ENCODE data around the gene LENG8.

GRCh38 chr19:54485851-54486250, 36.9 kb downstream of the LENG8 start:
- no peak for TF ChIP-seq OSR1 (CRISPR knock-in tag; IDR thresholded peaks at IDR 0.05)
- TF ChIP-seq CREB5 (CRISPR knock-in tag; IDR thresholded peaks at IDR 0.05; ENCODE audit: low read depth), result no peak
- no peak for TF ChIP-seq ZNF8 (CRISPR knock-in tag; IDR thresholded peaks at IDR 0.05)
- no peak for TF ChIP-seq ZNF565 (CRISPR knock-in tag; conservative IDR thresholded peaks at IDR 0.05; ENCODE audit: low read depth)
- TF ChIP-seq BACH2 (CRISPR knock-in tag; IDR thresholded peaks at IDR 0.05; ENCODE audit: borderline replicate concordance), result no peak
- TF ChIP-seq ZFP3 (CRISPR knock-in tag; IDR thresholded peaks at IDR 0.05), result no peak
- TF ChIP-seq RARB (CRISPR knock-in tag; IDR thresholded peaks at IDR 0.05), result no peak
- TF ChIP-seq ARNTL (CRISPR knock-in tag; IDR thresholded peaks at IDR 0.05; ENCODE audit: borderline replicate concordance, low read depth), result no peak
- TF ChIP-seq CSDC2 (CRISPR knock-in tag; IDR thresholded peaks at IDR 0.05), result no peak
- no peak for TF ChIP-seq PATZ1 (CRISPR knock-in tag; IDR thresholded peaks at IDR 0.05; ENCODE audit: borderline replicate concordance)
- TF ChIP-seq ZNF70 (CRISPR knock-in tag; IDR thresholded peaks at IDR 0.05), result no peak
- no peak for TF ChIP-seq ISL1 (CRISPR knock-in tag; IDR thresholded peaks at IDR 0.05)
